Measurements from ENCODE around the gene KLHDC9. TPM values are rescaled to one million over a fixed set of nuclear protein-coding genes. Genes with fewer than 3 reads are reported as not detected.

Gene KLHDC9
- total RNA-seq, 4 donors from 2014 or later: 7.9 to 12.9 (median 9.1) TPM

GRCh38 chr1:161088587-161089110 is 9.5 kb upstream of the KLHDC9 start:
- no peak overlapping the region for H3K27ac ChIP-seq
- H3K36me3 ChIP-seq: no peaks in the 10 kb centered on the region
- H3K4me3 ChIP-seq: no peak overlapping the region

DNA sequence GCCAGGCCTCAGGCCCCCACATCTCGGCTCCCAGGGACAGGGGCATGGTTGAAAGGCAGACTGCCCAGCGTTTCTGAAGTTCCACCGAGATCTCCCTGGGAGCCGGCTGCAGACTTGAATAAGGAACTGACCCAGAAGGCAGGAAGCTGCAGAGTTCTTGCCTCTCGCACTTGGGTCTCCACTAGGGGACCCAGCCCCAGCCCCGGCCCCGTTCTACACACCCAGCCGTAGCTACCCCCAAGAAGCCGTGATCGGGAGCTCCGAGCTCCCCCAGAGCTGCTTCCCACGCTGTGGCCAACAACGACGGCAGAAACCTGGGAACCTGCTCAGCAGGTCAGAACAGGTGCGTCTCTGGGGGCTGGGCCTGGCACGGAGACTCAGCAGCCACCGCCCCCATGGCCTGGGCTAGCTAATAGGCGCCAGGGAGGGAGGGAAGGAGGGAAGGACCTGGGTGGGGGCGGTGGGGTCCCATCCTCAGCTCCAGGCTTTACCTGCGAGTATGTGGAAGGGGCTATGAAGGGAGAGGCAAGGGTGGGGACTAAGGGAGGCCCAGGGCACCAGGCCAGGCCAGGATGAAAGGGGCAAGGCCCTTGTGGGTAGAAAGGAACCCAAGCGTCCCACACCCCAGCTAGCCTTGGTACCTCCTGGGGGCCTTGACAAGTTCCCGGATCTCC is 8.8 kb upstream of the KLHDC9 start, which contains the start of gene NECTIN4:
TSS of gene NECTIN4 (minus strand) at position 308 of the 674 bp plus-strand sequence. CDS start at position 46, 262 bp downstream.
- WGBS, 2 donors: 66 to 81% methylated on average over 11 to 21 of the region's 22 CpGs
- no peak within 1 kb of the TSS for H3K4me3 ChIP-seq

More at GRCh38 chr1:161088587-161089110, 9.5 kb upstream of the KLHDC9 start:
- Histone ChIP-seq H3K27me3 (no peaks in the 10 kb centered on the region), H3K9me3 (no peaks in the 10 kb centered on the region), H3K4me1 (no peaks in the 10 kb centered on the region)
- WGBS, 2 donors: 79 to 100% methylated on average over 3 of the region's 3 CpGs
- TF ChIP-seq POLR2A (IDR thresholded peaks at IDR 0.05) (no peak), CTCF (IDR thresholded peaks at IDR 0.05) (no peak), EP300 (IDR thresholded peaks at IDR 0.05) (no peak)
- DNase-seq (ENCODE audit: low spot score in 2 of 2): no peak

DNA sequence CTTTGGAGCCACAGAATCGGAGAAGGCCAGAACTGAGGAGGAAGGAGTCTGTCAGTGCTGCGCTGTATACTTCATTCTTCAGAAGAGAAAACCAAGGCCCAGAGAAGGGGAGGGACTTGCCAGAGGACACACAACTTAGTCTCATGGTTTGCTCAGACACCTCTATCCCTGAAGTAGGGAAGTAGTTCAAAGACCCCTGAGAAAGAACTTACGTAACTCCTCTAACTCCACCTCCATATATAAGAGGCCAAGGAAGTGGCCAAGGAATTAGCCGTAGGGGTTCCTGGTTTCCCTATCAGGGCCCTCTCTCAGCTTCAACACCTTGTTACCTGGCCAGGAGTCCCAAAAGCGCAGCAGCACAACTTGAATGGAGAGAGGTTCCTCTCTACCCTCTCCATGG is 8.2 kb upstream of the KLHDC9 start:
- H3K36me3 ChIP-seq: no peaks in the 10 kb centered on the region
- H3K4me3 ChIP-seq: no peak overlapping the region
- H3K27me3 ChIP-seq: no peaks in the 10 kb centered on the region
- TF ChIP-seq POLR2A (IDR thresholded peaks at IDR 0.05) (no peak), EP300 (IDR thresholded peaks at IDR 0.05) (no peak), CTCF (IDR thresholded peaks at IDR 0.05) (no peak)
- H3K9me3 ChIP-seq: no peaks in the 10 kb centered on the region
- DNase-seq (ENCODE audit: low spot score in 2 of 2): no peak
- H3K4me1 ChIP-seq: no peaks in the 10 kb centered on the region
- H3K27ac ChIP-seq: no peak overlapping the region
- 97% methylated on average over 5 of the region's 5 CpGs for WGBS, 2 donors

More for the DNA sequence above, 8.8 kb upstream of the KLHDC9 start, which contains the start of gene NECTIN4:
- TF ChIP-seq EP300 (IDR thresholded peaks at IDR 0.05) (no peak), CTCF (IDR thresholded peaks at IDR 0.05) (no peak), POLR2A (IDR thresholded peaks at IDR 0.05) (no peak)
- DNase-seq (ENCODE audit: low spot score in 2 of 2): no peak
- Histone ChIP-seq H3K27ac (no peak within 1 kb of the TSS), H3K27me3 (no peaks in the 10 kb centered on the region), H3K9me3 (no peaks in the 10 kb centered on the region), H3K36me3 (no peaks in the 10 kb centered on the region), H3K4me1 (no peaks in the 10 kb centered on the region)

GRCh38 chr1:161090617-161091016 is 7.5 kb upstream of the KLHDC9 start:
- Histone ChIP-seq H3K27ac (no peak overlapping the region), H3K4me1 (no peaks in the 10 kb centered on the region), H3K36me3 (no peaks in the 10 kb centered on the region), H3K27me3 (no peaks in the 10 kb centered on the region), H3K4me3 (no peak overlapping the region), H3K9me3 (no peaks in the 10 kb centered on the region)
- DNase-seq (ENCODE audit: low spot score in 2 of 2): no peak
- no peak for TF ChIP-seq POLR2A (IDR thresholded peaks at IDR 0.05)
- no peak for TF ChIP-seq CTCF (IDR thresholded peaks at IDR 0.05)
- TF ChIP-seq EP300 (IDR thresholded peaks at IDR 0.05): no peak
- 80 to 81% methylated on average over 3 of the region's 3 CpGs for WGBS, 2 donors

- no peak for DNase-seq (ENCODE audit: low spot score in 2 of 2)
- Histone ChIP-seq H3K4me1 (no peaks in the 10 kb centered on the region), H3K9me3 (no peaks in the 10 kb centered on the region), H3K27ac (no peak overlapping the region), H3K36me3 (no peaks in the 10 kb centered on the region), H3K4me3 (no peak overlapping the region), H3K27me3 (no peaks in the 10 kb centered on the region)
- TF ChIP-seq EP300 (IDR thresholded peaks at IDR 0.05) (no peak), POLR2A (IDR thresholded peaks at IDR 0.05) (no peak), CTCF (IDR thresholded peaks at IDR 0.05) (no peak)
- 71 to 79% methylated on average over 5 of the region's 5 CpGs for WGBS, 2 donors
Observed at GRCh38 chr1:161091093-161091492, 7.1 kb upstream of the KLHDC9 start.

All from tibial nerve (tissue), 4 donors.